ENCODE measurements around the gene PPT1.

The PPT1 gene

GRCh38 chr1:40092706-40093639 lies 4.1 kb downstream of the PPT1 start:
- in situ Hi-C loops (cut with MboI; ENCODE audit: low sequenced_read_pairs), result no loop called here

GRCh38 chr1:40092241-40092640 lies 4.8 kb downstream of the PPT1 start:
- in situ Hi-C loops (cut with MboI; ENCODE audit: low sequenced_read_pairs), result no loop called here

GRCh38 chr1:40090652-40091355 lies 6.2 kb downstream of the PPT1 start:
- in situ Hi-C loops (cut with MboI; ENCODE audit: low sequenced_read_pairs), result no loop called here

- in situ Hi-C loops (cut with MboI; ENCODE audit: low sequenced_read_pairs), result loop anchor here (10.0 kb wide), 1 partner anchor 250 kb away; no protein-coding TSS in a partner anchor
Measured at GRCh38 chr1:40084750-40085149, 12.3 kb downstream of the PPT1 start.

GRCh38 chr1:40081871-40082270 lies 15.2 kb downstream of the PPT1 start:
- in situ Hi-C loops (cut with MboI; ENCODE audit: low sequenced_read_pairs), result loop anchor here (10.0 kb wide), 1 partner anchor 253 kb away; no protein-coding TSS in a partner anchor

- in situ Hi-C loops (cut with MboI; ENCODE audit: low sequenced_read_pairs), result loop anchor here (10.0 kb wide), 1 partner anchor 255 kb away; no protein-coding TSS in a partner anchor
Measured at GRCh38 chr1:40079774-40080400, 17.2 kb downstream of the PPT1 start.

GRCh38 chr1:40078512-40079333 lies 18.3 kb downstream of the PPT1 start:
- in situ Hi-C loops (cut with MboI; ENCODE audit: low sequenced_read_pairs), result no loop called here

GRCh38 chr1:40076895-40077312 lies 20.1 kb downstream of the PPT1 start:
- in situ Hi-C loops (cut with MboI; ENCODE audit: low sequenced_read_pairs), result no loop called here

GRCh38 chr1:40075266-40075665 lies 21.8 kb downstream of the PPT1 start:
- in situ Hi-C loops (cut with MboI; ENCODE audit: low sequenced_read_pairs), result no loop called here

GRCh38 chr1:40073062-40073461 lies 24.0 kb downstream of the PPT1 start:
- in situ Hi-C loops (cut with MboI; ENCODE audit: low sequenced_read_pairs), result no loop called here

GRCh38 chr1:40072142-40072541 lies 24.9 kb downstream of the PPT1 start:
- in situ Hi-C loops (cut with MboI; ENCODE audit: low sequenced_read_pairs), result no loop called here

- in situ Hi-C loops (cut with MboI; ENCODE audit: low sequenced_read_pairs), result no loop called here
Measured at GRCh38 chr1:40067851-40068250, 29.2 kb downstream of the PPT1 start.

GRCh38 chr1:40067023-40067422 lies 30.0 kb downstream of the PPT1 start:
- in situ Hi-C loops (cut with MboI; ENCODE audit: low sequenced_read_pairs), result no loop called here

- in situ Hi-C loops (cut with MboI; ENCODE audit: low sequenced_read_pairs), result no loop called here
Measured at GRCh38 chr1:40064797-40065499, 32.1 kb downstream of the PPT1 start.

- in situ Hi-C loops (cut with MboI; ENCODE audit: low sequenced_read_pairs), result no loop called here
Measured at GRCh38 chr1:40059960-40060750, 36.9 kb downstream of the PPT1 start.

GRCh38 chr1:40059338-40059959 lies 37.6 kb downstream of the PPT1 start:
- in situ Hi-C loops (cut with MboI; ENCODE audit: low sequenced_read_pairs), result no loop called here

- in situ Hi-C loops (cut with MboI; ENCODE audit: low sequenced_read_pairs), result no loop called here
Measured at GRCh38 chr1:40058453-40059337, 38.4 kb downstream of the PPT1 start.

GRCh38 chr1:40058097-40058452 lies 39.0 kb downstream of the PPT1 start:
- in situ Hi-C loops (cut with MboI; ENCODE audit: low sequenced_read_pairs), result no loop called here
